Cardiac muscle cell (in vitro differentiated cells and primary cell): Measurements from ENCODE around the gene CHMP2A. TPM values are rescaled to one million over a fixed set of nuclear protein-coding genes. Genes with fewer than 3 reads are reported as not detected.

ENCODE experiments used
- DNase-seq, 2 donors: peaks; one replicate each; pipeline versions ENCODE4 v3.0.0 to v3.0.0-alpha.2; 2010 to 2017; ENCODE audit warnings: low read depth in 1 of 2, low spot score in 1 of 2
- H3K27ac ChIP-seq: fragments of 200-600 bp; sonication (generic); 2 replicates; pipeline ENCODE4 v1.5.1; 2016
- H3K27me3 ChIP-seq: fragments of 200-600 bp; sonication (generic); 2 replicates; pipeline ENCODE4 v1.6.0; 2016; ENCODE audit warnings: control low read depth
- H3K36me3 ChIP-seq: fragments of 200-600 bp; sonication (generic); 2 replicates; pipeline ENCODE4 v1.5.1; 2016; ENCODE audit warnings: control low read depth
- H3K4me1 ChIP-seq: fragments of 200-600 bp; sonication (generic); 2 replicates; pipeline ENCODE4 v1.8.1; 2017; ENCODE audit warnings: low read depth, mild to moderate bottlenecking, mixed run types
- H3K4me3 ChIP-seq: fragments of 200-600 bp; sonication (generic); 2 replicates; pipeline ENCODE4 v1.5.1; 2016; ENCODE audit warnings: mild to moderate bottlenecking
- H3K9me3 ChIP-seq: fragments of 200-600 bp; sonication (generic); 2 replicates; pipeline ENCODE4 v1.5.1; 2017; ENCODE audit warnings: low read depth, mild to moderate bottlenecking, control low read depth
- polyA plus RNA-seq: library from polyadenylated mRNA; unstranded; fragments of >200 nt; fragmentation: Nextera tagmentation; extraction: Ambion mirVana; gene quantifications from 2 replicates; pipeline ENCODE4 v1.2.1, GENCODE V29; 2016
- total RNA-seq: library from RNA; depleted of rRNA; stranded (reverse); fragments of >200 nt; gene quantifications from 2 replicates; pipeline ENCODE4 v1.2.3, GENCODE V29; 2016
- TF ChIP-seq, protein P1 (sequence below): IDR thresholded peaks from 2 replicates; pipeline ENCODE4 v1.5.1; 2012; ENCODE audit warnings: low read depth, mild to moderate bottlenecking, low read length

Gene CHMP2A
- total and polyA plus RNA-seq, 2 experiments from 2014 or later = 247 to 265 TPM

DNA sequence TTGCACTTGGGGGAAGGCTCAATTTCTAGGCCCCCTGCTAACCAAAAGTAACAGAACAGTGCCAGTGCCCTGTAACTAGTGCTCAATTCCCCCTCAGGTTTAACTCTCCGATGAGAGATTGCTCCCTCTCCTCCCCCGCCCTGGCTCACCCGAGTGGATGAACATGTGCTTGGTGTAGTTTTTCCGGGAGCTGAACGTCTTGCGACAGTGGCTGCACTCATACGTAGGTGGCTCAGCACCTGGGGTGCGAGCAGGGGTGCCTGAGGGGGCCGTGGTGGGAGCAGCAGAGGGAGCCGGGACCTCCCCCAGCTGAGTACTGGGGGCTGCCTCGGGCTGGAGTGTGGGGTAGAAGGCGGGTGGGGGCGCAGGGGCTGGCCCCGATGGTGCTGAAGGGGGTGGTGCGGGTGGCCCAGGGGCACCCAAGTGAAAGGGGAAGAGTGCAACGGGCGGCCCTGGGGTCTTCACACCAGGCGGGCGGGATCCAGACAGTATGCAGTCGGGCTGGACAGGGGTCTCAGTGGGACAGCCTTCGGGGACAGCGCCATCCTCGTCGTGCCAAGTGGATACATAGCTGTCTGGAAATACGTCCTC lies 38.6 kb downstream of the CHMP2A start:
- Histone ChIP-seq H3K9me3 (no peaks in the 10 kb centered on the region), H3K27ac (no peak overlapping the region), H3K27me3 (no peaks in the 10 kb centered on the region), H3K4me1 (peaks cover 15% of the 10 kb centered on the region), H3K36me3 (peaks cover 13% of the 10 kb centered on the region), H3K4me3 (no peak overlapping the region)
- DNase-seq = no peak
- TF ChIP-seq, protein P1, sequence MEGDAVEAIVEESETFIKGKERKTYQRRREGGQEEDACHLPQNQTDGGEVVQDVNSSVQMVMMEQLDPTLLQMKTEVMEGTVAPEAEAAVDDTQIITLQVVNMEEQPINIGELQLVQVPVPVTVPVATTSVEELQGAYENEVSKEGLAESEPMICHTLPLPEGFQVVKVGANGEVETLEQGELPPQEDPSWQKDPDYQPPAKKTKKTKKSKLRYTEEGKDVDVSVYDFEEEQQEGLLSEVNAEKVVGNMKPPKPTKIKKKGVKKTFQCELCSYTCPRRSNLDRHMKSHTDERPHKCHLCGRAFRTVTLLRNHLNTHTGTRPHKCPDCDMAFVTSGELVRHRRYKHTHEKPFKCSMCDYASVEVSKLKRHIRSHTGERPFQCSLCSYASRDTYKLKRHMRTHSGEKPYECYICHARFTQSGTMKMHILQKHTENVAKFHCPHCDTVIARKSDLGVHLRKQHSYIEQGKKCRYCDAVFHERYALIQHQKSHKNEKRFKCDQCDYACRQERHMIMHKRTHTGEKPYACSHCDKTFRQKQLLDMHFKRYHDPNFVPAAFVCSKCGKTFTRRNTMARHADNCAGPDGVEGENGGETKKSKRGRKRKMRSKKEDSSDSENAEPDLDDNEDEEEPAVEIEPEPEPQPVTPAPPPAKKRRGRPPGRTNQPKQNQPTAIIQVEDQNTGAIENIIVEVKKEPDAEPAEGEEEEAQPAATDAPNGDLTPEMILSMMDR = no peak

GRCh38 chr19:58515259-58515658 lies 39.6 kb downstream of the CHMP2A start:
- no peaks in the 10 kb centered on the region for H3K27me3 ChIP-seq
- H3K4me1 ChIP-seq = peaks cover 11% of the 10 kb centered on the region
- no peak overlapping the region for H3K27ac ChIP-seq
- TF ChIP-seq, protein P1 = no peak
- peaks cover 13% of the 10 kb centered on the region for H3K36me3 ChIP-seq
- no peak overlapping the region for H3K4me3 ChIP-seq
- DNase-seq = no peak
- no peaks in the 10 kb centered on the region for H3K9me3 ChIP-seq

DNA sequence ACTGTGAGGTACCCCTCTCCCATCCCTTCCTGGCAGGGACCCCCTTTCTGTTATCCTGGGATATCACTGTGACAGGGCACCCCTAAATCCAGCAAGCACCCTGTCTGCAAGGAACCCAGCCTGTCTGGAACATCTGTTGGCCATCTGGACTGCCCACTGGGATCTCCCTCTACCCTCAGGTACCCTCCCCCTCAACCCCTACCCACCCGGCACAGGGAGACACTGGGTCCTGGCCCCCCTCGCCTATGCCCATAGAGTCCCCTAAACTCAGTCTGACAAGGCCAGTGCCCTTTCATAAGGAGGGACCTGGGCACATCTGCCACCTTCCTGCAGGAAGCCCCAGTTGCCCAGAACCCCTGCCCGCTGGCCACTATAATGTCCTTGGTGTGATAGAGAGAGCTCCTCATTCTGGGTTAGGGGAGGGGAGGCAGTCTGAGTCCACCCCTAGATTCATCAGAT lies 40.3 kb downstream of the CHMP2A start:
- H3K27ac ChIP-seq = no peak overlapping the region
- TF ChIP-seq, protein P1 = no peak
- H3K4me1 ChIP-seq = peaks cover 10% of the 10 kb centered on the region
- peaks cover 13% of the 10 kb centered on the region for H3K36me3 ChIP-seq
- no peak for DNase-seq
- H3K4me3 ChIP-seq = peak overlapping the region; percentile 36
- H3K9me3 ChIP-seq = no peaks in the 10 kb centered on the region
- H3K27me3 ChIP-seq = no peaks in the 10 kb centered on the region

DNA sequence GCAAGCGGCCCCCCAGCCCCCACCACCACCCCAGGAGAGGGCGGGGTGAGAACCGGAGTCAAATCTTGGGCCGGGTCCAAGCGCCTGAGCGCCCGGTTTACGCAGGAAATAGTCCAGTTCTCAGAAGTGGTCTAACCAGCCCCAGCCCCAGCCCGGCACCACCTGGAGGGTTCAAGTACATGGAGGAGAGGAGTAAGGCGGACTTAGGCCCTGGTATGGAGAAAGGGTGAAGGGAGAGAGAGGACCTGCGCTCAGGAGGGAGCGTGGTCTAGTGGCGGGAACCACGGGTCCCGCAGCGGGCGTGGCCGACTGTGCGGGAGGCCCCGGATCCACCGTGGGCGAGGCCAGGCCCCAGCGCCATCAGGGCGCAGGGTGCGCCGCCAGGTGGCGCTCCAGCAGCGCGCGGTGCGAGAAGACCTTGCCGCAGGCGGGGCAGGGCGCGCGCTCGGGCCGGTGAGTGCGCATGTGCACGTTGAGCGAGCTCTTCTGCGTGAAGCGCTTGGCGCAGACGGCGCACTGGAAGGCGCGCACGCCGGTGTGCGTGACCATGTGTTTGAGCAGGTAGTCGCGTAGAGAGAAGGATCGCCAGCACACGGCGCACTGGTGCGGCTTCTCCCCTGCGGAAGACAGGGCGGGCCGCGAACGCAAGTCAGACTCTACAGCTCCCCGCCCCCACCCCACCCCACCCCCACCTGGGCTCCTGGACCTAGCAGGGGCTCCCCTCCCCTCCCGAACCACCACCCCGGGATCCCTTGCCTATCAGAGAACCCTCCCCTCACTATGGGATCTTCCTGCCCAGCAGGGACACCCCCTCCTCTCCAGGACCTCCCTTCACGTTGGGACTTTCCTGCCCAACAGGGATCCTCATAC lies 41.0 kb downstream of the CHMP2A start:
- H3K27me3 ChIP-seq = no peaks in the 10 kb centered on the region
- DNase-seq = peak; percentile 94 to 95
- H3K4me1 ChIP-seq = peaks cover 10% of the 10 kb centered on the region
- H3K36me3 ChIP-seq = peaks cover 13% of the 10 kb centered on the region
- TF ChIP-seq, protein P1 = peak; percentile 88
- H3K27ac ChIP-seq = peak overlapping the region; percentile 63
- peak overlapping the region; percentile 36 for H3K4me3 ChIP-seq
- H3K9me3 ChIP-seq = no peaks in the 10 kb centered on the region

- Histone ChIP-seq H3K4me3 (no peak overlapping the region), H3K27ac (peak overlapping the region; percentile 63), H3K4me1 (peaks cover 4% of the 10 kb centered on the region), H3K9me3 (no peaks in the 10 kb centered on the region), H3K36me3 (peaks cover 13% of the 10 kb centered on the region), H3K27me3 (no peaks in the 10 kb centered on the region)
- DNase-seq = no peak
- TF ChIP-seq, protein P1 = no peak
Observed at GRCh38 chr19:58513213-58513693, 41.7 kb downstream of the CHMP2A start.
